AG10803 (cell line): ENCODE measurements around the gene NTRK1.

ENCODE experiments used
- DNase-seq: peaks from one replicate; pipeline ENCODE4 v3.0.0; 2010; ENCODE audit warnings: low read depth
- H3K4me3 ChIP-seq: 2 replicates; pipeline ENCODE4 v1.5.1; 2011; ENCODE audit warnings: mild to moderate bottlenecking, low read length, control low read depth
- CTCF ChIP-seq: conservative IDR thresholded peaks from 2 replicates; pipeline ENCODE4 v1.5.1; 2011; ENCODE audit warnings: mild to moderate bottlenecking, low read length, control low read depth, inconsistent platforms

Gene NTRK1

GRCh38 chr1:156862584-156862983 lies 1.9 kb downstream of the NTRK1 start:
- no peak for DNase-seq
- no peak overlapping the region for H3K4me3 ChIP-seq

GRCh38 chr1:156862997-156863599 lies 2.4 kb downstream of the NTRK1 start:
- H3K4me3 ChIP-seq, result no peak overlapping the region
- no peak for DNase-seq
- no peak for TF ChIP-seq CTCF

More at GRCh38 chr1:156862584-156862983, 1.9 kb downstream of the NTRK1 start:
- no peak for TF ChIP-seq CTCF

GRCh38 chr1:156863631-156864030 lies 3.0 kb downstream of the NTRK1 start:
- TF ChIP-seq CTCF, result no peak
- no peak for DNase-seq
- no peak overlapping the region for H3K4me3 ChIP-seq

GRCh38 chr1:156864796-156865195 lies 4.1 kb downstream of the NTRK1 start:
- no peak for TF ChIP-seq CTCF
- H3K4me3 ChIP-seq, result no peak overlapping the region
- DNase-seq, result no peak

- no peak overlapping the region for H3K4me3 ChIP-seq
- no peak for TF ChIP-seq CTCF
- no peak for DNase-seq
Observed at GRCh38 chr1:156865258-156865657, 4.6 kb downstream of the NTRK1 start.

- no peak overlapping the region for H3K4me3 ChIP-seq
- DNase-seq, result no peak
- TF ChIP-seq CTCF, result no peak
Observed at GRCh38 chr1:156865865-156866248, 5.2 kb downstream of the NTRK1 start.

GRCh38 chr1:156866249-156866909 lies 5.7 kb downstream of the NTRK1 start:
- no peak for DNase-seq
- TF ChIP-seq CTCF, result no peak

More at GRCh38 chr1:156866249-156866909, 5.7 kb downstream of the NTRK1 start:
- no peak overlapping the region for H3K4me3 ChIP-seq
